Hematopoietic multipotent progenitor cell (in vitro differentiated cells): Measurements from ENCODE around the gene PPIA. TPM values are rescaled to one million over a fixed set of nuclear protein-coding genes. Genes with fewer than 3 reads are reported as not detected.
"Not testable (repeated sequence)": the region's sequence is repeated elsewhere in the genome, so short reads cannot be mapped to it uniquely, and the experiment has no call there.

Experiments
- DNase-seq, 3 donors: peaks; one replicate each; pipeline ENCODE4 v3.0.0-alpha.2; 2011 to 2015; ENCODE audit warnings: low read depth in 2 of 3, low spot score in 2 of 3
- total RNA-seq: library from RNA; depleted of rRNA; stranded (reverse); fragments of >200 nt; gene quantifications from one replicate; pipeline ENCODE4 v1.2.3, GENCODE V29; 2012

PPIA gene
- total RNA-seq, 1 donor = 1,284 TPM

DNA sequence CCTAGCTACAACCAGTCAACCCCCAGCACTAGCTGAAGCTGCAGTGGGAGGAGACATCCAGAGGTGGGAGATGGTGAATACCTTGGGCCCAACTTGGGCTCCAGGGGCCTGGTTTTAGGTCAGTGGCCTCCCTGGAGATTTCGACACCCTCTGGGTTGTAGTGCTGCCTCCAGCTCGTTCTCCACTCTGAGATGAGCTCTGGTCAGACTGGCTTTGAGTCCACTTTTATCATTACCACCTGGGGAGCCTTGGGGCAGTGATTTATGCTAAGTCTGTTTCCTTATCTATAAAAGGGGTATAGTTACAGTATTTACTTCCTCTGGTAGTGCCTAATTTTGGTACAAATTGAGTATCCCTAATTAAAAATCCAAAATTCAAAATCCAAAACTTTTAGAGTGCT is 22.8 kb downstream of the PPIA start:
- DNase-seq = no peak

DNA sequence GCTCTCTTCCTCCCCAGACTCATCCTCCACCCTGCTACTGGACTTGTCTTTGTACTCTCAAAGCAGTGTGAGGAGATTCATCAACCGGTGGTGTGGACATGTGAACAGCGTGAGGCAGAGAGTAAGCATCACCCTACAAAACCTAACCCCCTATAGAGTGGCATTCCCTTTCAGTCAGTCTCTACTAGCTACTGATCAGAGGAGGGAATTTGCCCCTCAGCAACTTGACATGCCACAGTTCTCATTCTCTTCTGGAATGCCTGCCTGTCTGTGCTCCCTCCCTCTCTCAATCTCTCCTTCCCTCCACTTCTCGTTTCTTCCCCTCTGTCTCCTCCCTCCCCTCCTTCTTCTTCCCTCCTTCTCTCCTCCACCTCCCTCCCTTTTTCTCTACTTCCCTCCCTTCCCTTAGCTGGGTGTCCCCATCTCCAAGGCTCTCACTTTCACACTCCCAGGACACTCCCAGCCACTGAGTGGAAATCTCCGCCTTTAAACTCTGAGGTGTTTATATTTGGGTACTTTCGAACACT is 26.8 kb downstream of the PPIA start:
- no peak for DNase-seq

DNA sequence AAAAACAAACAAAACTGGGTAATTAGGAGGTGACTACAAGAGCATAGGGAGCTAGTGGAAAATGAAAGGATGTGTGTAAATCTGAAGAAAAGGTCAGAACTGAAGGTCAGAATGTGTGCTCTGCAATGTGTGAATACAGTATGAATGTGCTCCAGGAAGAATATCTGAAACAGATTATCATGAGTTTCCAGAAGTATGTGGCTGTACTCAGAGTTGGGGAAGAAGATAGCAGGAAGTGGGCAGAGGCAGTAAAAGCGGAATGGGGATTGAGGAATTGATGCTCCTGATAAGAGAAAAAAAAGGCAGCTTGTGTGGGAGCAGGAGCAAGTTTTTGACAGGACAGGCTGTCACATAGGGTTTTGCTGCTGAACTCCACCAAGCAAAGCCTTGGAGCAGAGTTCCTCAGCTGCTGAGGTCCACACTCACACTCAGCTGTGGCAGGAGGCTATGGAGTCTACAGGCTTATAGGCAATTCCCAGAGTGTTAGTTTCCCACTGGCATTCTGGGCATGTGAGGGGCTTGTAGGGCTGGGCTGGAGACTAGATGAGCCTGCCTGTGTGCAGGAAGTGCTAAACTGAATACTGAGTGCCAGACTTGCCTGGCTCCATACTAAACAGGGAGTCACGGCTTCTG is 28.5 kb downstream of the PPIA start:
- peak in 1 of 3 donors; percentile 8 for DNase-seq

DNA sequence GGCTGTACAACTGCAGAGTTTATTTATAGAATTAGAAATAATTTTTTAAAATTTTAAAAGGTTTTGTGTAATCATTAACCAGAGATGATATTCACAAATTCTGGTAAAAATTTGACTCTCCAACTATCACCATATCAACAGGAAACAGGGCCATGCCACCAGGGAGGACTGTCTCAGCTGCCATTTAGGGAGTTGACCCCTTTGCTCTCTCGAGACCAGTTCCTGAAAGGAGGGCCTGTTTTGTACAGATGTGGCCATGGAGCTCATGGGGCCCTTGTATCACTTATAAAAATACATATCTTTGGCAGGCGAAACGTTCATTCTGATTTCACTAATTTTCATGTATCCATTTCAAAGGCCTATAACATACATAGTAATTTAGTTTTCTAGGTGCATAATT is 31.1 kb downstream of the PPIA start:
- peak in 1 of 3 donors; percentile 34 for DNase-seq

DNA sequence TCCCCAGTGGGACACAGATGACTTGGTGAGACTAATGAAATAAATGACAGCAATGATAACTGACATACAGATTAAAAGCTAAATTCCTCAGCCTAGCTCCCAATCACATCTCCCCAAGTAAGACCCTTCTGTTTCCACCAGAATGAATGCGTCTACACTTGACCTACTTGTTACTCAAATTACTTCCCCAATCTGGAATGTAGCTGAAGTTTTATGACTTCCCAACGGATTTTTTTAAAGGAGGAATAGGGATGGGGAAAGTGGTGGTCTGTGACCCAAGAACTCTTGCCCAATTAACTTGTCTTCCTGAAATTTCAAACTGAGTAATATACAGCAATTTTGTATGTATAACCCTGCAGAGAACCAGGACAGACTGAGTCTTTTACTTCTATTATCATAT is 42.3 kb downstream of the PPIA start:
- no peak for DNase-seq

DNA sequence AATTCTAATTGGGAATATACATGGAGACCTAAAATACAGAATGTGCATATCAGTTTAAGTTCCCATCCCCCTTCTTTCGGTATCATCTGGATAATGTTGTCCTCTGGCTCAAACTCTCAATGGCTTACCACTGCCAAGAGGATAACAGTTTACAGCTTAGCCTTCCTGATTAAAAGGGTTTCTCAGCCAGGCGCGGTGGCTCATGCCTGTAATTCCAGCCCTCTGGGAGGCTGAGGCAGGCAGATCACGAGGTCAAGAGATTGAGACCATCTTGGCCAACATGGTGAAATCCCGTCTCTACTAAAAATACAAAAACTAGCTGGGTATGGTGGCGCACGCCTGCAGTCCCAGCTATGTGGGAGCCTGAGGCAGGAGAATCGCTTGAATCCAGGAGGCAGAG is 46.2 kb downstream of the PPIA start:
- DNase-seq = not testable (repeated sequence)

DNA sequence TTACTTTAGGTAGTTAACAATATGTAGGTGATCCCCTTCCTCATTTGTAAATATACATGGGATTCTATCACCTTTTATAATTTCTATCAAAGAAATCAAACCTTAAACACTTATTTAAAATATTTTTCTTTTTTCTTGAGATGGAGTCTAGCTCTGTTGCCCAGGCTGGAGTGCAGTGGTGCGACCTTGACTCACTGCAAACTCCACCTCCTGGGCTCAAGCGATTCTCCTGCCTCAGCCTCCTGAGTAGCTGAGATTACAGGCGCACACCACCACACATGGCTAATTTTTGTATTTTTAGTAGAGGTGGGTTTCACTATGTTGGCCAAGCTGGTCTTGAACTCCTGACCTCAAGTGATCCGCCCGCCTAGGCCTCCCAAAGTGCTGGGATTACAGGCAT is 47.0 kb downstream of the PPIA start:
- not testable (repeated sequence) for DNase-seq

DNA sequence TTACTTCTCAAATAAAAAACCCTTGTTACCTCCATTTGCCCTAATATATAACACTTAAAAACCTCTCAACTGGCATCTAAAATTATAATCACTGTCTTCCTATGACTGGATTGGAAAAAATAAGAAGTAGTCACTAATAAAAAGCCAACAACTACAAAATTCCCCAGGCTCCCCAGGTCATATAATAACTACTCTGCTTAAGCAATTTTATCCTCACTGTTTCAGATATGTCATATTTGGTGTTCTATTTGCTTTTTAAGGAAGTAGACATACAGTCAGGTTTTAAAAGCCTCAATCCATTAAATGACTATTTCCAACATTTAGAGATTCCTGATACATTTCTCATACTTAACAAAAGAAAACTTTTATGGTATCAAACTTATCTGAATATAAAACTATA is 49.0 kb downstream of the PPIA start:
- DNase-seq = peak in 1 of 3 donors; percentile 27

DNA sequence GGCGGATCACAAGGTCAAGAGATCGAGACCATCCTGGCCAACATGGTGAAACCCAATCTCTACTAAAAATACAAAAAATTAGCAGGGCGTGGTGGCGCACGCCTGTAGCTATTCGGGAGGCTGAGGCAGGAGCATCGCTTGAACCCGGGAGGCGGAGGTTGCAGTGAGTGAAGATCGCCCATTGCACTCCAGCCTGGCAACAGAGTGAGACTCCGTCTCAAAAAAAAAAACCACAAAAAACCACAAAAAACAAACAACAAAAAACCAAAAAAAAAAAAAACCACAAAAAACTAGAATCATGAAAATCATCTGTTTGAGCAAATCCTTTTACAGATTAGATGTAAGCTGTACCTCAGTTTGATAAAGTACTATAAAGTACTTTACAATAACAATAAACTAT is 49.9 kb downstream of the PPIA start:
- not testable (repeated sequence) for DNase-seq

DNA sequence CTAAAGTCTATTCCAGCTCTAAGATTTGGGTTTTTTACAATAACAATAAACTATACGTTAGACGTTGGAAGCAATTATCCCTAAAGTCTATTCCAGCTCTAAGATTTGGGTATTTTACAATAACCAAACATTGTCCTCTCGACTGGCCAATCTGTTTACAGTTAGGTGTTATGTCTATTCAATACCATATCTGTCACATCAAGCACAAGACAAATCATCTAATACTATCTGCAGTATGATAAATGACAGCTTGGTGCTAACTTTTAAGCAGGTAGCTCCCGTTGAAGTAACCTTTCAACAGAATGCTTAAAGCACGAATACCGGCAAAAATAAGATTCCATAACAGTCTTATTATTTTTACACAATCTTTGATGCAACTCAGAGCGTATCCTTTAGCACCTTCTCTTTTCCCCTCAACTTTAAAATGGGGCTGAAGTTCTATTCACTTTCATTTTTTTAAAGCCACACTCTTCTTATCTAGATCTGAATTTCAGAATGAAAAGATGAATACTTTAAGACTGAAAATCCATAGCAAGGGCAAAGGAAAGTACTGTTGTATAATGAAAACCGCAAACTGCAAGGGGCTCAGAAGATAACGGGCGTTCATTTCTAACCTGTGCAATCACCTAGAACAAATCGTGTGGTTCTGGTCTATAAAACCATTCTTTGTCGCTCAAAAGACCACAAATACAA is 50.5 kb downstream of the PPIA start:
- DNase-seq = peak in 1 of 3 donors; percentile 21

DNA sequence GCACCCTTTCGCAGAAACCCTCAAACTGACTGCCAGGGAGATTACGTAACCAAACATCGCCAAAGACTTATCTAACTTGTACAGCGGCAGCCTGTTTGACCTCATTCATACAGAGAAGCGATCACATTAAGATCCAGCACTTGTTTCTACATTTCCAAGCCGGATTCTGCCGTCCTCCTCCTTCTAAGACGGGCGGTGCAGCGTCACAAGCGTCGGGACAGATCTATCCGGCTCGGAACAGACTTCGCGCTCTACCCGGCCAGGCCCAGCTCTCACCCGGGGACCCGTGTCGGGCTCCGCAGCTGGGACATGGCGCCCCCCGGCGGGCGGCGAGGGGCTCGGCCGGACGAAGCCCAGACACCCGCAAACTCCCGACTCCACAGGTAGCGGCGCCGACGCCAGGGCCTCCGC is 51.0 kb downstream of the PPIA start:
- peak; percentile 78 to 92 (median 87) for DNase-seq

DNA sequence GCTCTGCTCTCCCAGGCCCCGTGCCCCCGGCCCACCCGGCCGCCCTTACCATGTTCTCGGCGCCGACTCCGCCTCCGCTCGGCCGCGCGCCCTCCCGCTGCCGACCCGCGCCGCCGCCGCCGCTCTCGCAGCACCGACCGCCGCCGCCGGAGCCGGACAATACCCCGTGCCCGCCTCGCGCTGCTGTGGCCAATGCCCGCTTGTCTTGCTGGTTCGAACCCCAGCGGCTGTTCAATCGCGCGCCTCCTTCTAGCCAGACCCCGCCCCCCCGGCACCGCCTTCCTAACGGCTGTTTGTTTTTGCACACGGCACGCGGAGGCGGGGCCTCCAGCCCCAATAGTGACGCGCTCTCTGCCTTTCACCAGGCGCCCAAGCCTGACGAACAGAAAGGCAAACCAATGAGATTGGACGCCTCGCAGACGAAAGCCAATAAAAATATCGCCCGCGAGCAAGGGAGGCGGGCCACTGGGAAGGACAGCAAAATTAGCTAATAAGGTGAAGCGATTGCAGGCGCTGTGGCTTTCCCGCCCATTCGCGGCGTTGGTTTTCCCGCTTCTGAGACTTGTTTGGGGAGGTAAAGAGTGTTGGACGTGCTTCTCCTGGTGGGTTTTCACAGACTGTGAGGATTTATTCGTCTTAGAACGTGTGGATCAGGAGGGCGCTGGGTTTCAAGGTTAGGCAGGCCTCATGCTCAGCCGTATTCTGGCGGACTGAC is 51.6 kb downstream of the PPIA start, which contains the start of gene H2AZ2:
Gene H2AZ2, minus strand, starts transcription at position 168 of the 715 bp plus-strand sequence. Its CDS starts 116 bp downstream, at position 52.
- DNase-seq = peak; percentile 97 to 100 (median 100)

DNA sequence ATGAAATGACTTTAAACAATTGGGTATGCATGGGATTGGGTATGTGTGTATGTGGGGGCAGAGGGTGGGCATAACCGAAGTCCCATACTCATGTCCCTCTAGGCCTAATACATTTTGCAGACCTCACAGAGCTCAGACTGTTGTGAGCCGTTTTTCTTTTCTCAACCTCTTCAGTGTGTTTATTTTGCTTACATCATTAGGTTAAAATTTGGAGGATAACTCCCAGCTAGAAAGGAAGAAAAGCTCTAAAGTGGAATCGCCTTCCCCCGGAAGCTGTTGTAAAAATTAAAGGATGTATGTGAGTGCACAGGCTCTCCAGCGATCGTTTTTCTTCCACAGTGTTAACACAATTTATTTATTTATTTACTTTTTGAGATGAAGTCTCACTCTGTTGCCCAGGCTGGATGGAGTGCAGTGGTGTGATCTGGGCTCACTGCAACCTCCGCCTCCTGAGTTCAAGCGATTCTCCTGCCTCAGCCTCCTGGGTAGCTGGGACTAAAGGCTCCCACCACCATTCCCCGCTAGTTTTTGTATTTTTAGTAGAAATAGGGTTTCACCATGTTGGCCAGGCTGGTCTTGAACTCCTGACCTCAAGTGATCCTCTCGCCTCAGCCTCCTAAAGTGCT is 52.9 kb downstream of the PPIA start:
- DNase-seq = no peak

DNA sequence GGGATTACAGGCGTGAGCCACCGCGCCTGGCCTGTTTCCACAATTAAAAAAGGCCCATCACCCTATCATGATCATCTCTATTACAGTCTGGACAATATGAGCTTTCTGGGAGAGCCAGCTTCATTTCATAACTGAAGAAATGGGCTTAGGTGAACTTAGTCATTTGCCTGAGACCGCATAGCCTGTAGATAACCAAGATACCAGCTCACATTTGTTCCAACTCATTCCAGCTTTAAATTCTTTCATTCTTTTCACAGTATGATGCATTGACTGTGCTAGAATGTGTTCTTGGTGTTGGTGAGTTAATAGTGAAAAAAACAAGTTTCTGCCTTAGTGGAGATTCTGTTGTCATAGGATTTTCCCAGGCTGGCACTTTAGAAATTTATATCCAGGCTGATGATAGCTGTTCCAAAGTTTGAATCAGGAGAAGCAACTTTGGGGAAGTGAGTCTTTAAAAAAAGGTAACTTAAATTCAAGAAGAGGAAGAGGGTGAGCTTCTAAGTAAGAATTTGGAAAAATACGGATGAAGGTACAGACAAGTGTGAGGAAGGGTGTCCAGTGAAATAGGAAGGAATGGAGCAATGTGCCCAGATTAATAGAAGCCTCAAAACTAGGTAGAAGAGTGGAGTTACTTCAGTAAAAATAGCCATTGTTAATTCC is 53.5 kb downstream of the PPIA start:
- DNase-seq = no peak

DNA sequence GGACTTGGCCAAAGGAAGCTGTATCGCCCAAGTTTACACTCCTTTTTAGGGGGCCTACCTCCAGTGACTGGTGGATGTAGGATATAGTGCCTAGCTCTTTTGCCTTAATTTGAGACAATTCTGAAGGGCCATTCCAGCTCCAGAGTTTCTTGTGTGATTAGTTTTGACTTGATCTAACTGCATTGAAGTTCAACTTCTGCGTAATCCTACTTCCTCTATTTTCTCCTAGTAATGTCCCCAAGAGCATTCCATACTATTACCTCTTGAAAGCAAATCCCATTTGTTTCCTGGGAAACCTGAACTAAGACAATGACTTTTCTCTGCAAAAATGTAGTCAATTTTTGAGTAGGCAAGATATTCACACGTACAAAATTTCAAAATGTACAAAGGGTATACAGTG is 56.1 kb downstream of the PPIA start:
- DNase-seq = no peak

Other genes with a start within 250 kb of the PPIA start
- gene DDX56, start 222.8 kb upstream of the PPIA start, total RNA-seq = 69.5 TPM
- 133 TPM for gene TMED4, start 214.4 kb upstream of the PPIA start, total RNA-seq
- 97.8 TPM for gene OGDH, start 190.1 kb upstream of the PPIA start, total RNA-seq
- gene ZMIZ2, start 47.8 kb upstream of the PPIA start, total RNA-seq = 31.2 TPM
- 232 TPM for gene H2AZ2, start 51.4 kb downstream of the PPIA start, total RNA-seq
- gene PURB, start 88.8 kb downstream of the PPIA start, total RNA-seq = 14.0 TPM
- 150 TPM for gene MYO1G, start 182.3 kb downstream of the PPIA start, total RNA-seq
- 143 TPM for gene CCM2, start 203.5 kb downstream of the PPIA start, total RNA-seq